A549 (cell line): ENCODE measurements around the gene RERE. TPM values are rescaled to one million over a fixed set of nuclear protein-coding genes. Genes with fewer than 3 reads are reported as not detected.

Source experiments
- ATAC-seq, 2 experiments: fragments of 200-7000 bp in 1 of 2; fragments of >200 bp in 1 of 2; cut with Nextera tagmentation in 1 of 2; cut with Tn5 transposase in 1 of 2; 3 replicates each; pipeline versions ENCODE4 v1.8.0 to v1.9.1; 2018 to 2020; ENCODE audit warnings: mild to moderate bottlenecking in 1 of 2, moderate library complexity in 1 of 2
- CTCF ChIA-PET: fragments of 300-600 bp; sonication (Branson Sonifier 250); formaldehyde crosslinking; extraction: SDS; loops from one replicate; lab custom pipeline; 2021; ENCODE audit warnings: antibody characterized with exemption, inconsistent platforms; lab: Yijun Ruan, JAX
- POLR2A ChIA-PET: fragments of 350-600 bp; formaldehyde crosslinking; extraction: SDS; loops from one replicate; lab custom pipeline; 2021; ENCODE audit warnings: antibody characterized with exemption, inconsistent platforms; lab: Yijun Ruan, JAX
- DNase-seq, 2 experiments: peaks; one replicate each; pipeline versions ENCODE4 v3.0.0 to v3.0.0-alpha.2; 2011 to 2016; ENCODE audit warnings: low read depth in 1 of 2, low spot score in 1 of 2
- FAIRE-seq: peaks from 2 replicates; lab custom pipeline; 2011; peaks lifted over from hg19 to GRCh38; lab: Jason Lieb, UNC
- H3K27ac ChIP-seq, 2 experiments: fragments of >200 bp; sonication (Bioruptor Twin); formaldehyde crosslinking; 3 replicates each; pipeline ENCODE4 v1.5.1; 2016 to 2017
- H3K4me1 ChIP-seq: fragments of >200 bp; sonication (Bioruptor Twin); formaldehyde crosslinking; 3 replicates; pipeline ENCODE4 v1.6.1; 2016
- H3K4me2 ChIP-seq: fragments of >200 bp; sonication (Bioruptor Twin); formaldehyde crosslinking; 3 replicates; pipeline ENCODE4 v1.6.1; 2016
- H3K4me3 ChIP-seq: fragments of >200 bp; sonication (Bioruptor Twin); formaldehyde crosslinking; 3 replicates; pipeline ENCODE4 v1.5.1; 2016
- H3K9me3 ChIP-seq: fragments of >200 bp; sonication (Bioruptor Twin); formaldehyde crosslinking; 3 replicates; pipeline ENCODE4 v1.6.1; 2016
- CBX8 ChIP-seq: fragments of 200-600 bp; sonication (generic); IDR thresholded peaks from 2 replicates; pipeline ENCODE4 v1.6.1; 2016
- CHD2 ChIP-seq: fragments of 150-350 bp; IDR thresholded peaks from 2 replicates; pipeline ENCODE4 v1.6.1; 2014; ENCODE audit warnings: low read length; ENCODE audit not compliant: partially characterized antibody
- CTCF ChIP-seq: fragments of >200 bp; sonication (Bioruptor Twin); formaldehyde crosslinking; IDR thresholded peaks from 3 replicates; pipeline ENCODE4 v1.5.1; 2016
- EHMT2 ChIP-seq: fragments of 200-600 bp; sonication (generic); IDR thresholded peaks from 2 replicates; pipeline ENCODE4 v1.6.1; 2016; ENCODE audit warnings: antibody characterized with exemption, low read depth, mild to moderate bottlenecking, moderate library complexity
- ESRRA ChIP-seq: fragments of 150-350 bp; IDR thresholded peaks from 2 replicates; pipeline ENCODE4 v1.6.1; 2014; ENCODE audit warnings: mild to moderate bottlenecking, low read length, borderline replicate concordance
- FOSB ChIP-seq: fragments of 250-450 bp; sonication (Bioruptor Pico); IDR thresholded peaks from 2 replicates; pipeline ENCODE4 v1.5.0; 2020; ENCODE audit warnings: mild to moderate bottlenecking, moderate library complexity
- FOXS1 ChIP-seq: fragments of 250-450 bp; sonication (Bioruptor Pico); IDR thresholded peaks from 2 replicates; pipeline ENCODE4 v1.5.0; 2020; ENCODE audit warnings: mild to moderate bottlenecking, moderate library complexity
- HDAC2 ChIP-seq: fragments of 200-600 bp; sonication (generic); IDR thresholded peaks from 2 replicates; pipeline ENCODE4 v1.6.1; 2016
- HOXB13 ChIP-seq: fragments of 250-450 bp; sonication (Bioruptor Pico); IDR thresholded peaks from 2 replicates; pipeline ENCODE4 v1.5.0; 2020; ENCODE audit warnings: low read depth, mild to moderate bottlenecking, moderate library complexity
- MYC ChIP-seq: IDR thresholded peaks from 2 replicates; pipeline ENCODE4 v1.6.1; 2012; ENCODE audit warnings: mild to moderate bottlenecking, inconsistent platforms, low read length, improper control_type of control experiment, borderline replicate concordance
- NR3C1 ChIP-seq: fragments of >200 bp; sonication (Bioruptor Twin); formaldehyde crosslinking; IDR thresholded peaks from 3 replicates; pipeline ENCODE4 v1.6.1; 2017
- RCOR1 ChIP-seq: fragments of 150-350 bp; IDR thresholded peaks from 2 replicates; pipeline ENCODE4 v1.6.1; 2014; ENCODE audit warnings: antibody characterized with exemption, low read length, low read depth
- RFX5 ChIP-seq: fragments of 450-650 bp; IDR thresholded peaks from 2 replicates; pipeline ENCODE4 v1.7.1; 2014; ENCODE audit warnings: antibody characterized with exemption, mild to moderate bottlenecking, moderate library complexity
- ZFP36 ChIP-seq: fragments of 450-650 bp; IDR thresholded peaks from 2 replicates; pipeline ENCODE4 v1.6.1; 2014; ENCODE audit warnings: borderline replicate concordance; ENCODE audit not compliant: partially characterized antibody
- WGBS: methylation state at CpG from one replicate; pipeline ENCODE4 v1.1.6; 2017; ENCODE audit errors: missing lambda C conversion rate; 5-methylcytosine and 5-hydroxymethylcytosine counted together
- polyA plus RNA-seq, 4 experiments: library from polyadenylated mRNA; depleted of rRNA in 3 of 4; stranded (reverse); fragments of >200 nt; fragmentation: RNase III in 1 of 4; extraction: RNeasy Plus Mini Kit Qiagen cat#74134 plus additional on column Dnase treatment in 1 of 4; gene quantifications; 2 replicates in 3 of 4; 3 replicates in 1 of 4; pipeline ENCODE4 v1.2.3, GENCODE V29; 2011 to 2017

The RERE gene
- polyA plus RNA-seq, 2 of the 4 experiments (the other 2 are of a cell fraction) = 12.6 to 28.6 TPM

DNA sequence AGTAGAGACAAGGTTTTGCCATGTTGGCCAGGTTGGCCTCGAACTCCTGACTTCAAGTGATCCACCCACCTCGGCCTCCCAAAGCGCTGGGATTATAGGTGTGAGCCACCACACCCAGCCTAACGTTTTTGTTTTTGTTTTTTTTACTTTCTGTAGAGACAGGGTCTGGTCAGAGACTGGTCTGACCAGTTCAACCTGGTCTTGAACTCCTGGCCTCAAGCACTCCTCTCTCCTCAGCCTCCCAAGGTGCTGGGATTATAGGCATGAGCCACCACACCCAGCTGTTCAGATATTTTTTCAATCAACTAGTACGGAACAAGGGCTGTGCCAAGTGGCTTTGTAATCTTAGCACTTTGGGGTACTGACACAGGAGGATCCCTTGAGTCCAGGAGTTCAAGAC lies 209.5 kb downstream of the RERE start (continued):
- TF ChIP-seq EHMT2 (no peak), HDAC2 (no peak), RCOR1 (no peak), FOXS1 (CRISPR knock-in tag) (no peak)

- Histone ChIP-seq H3K4me2 (peak overlapping the region; percentile 35; the same call in 1 of the 3 replicates), H3K27ac (no peak overlapping the region; a peak in 1 of 6 replicates), H3K4me3 (no peak overlapping the region), H3K9me3 (no peaks in the 10 kb centered on the region), H3K4me1 (peaks cover 18% of the 10 kb centered on the region; the same call in 2 of the 3 replicates)
- ATAC-seq (peak in 1 of 2 experiments; percentile 40; a peak in 1 of 6 replicates), FAIRE-seq (no peak), DNase-seq (no peak)
- TF ChIP-seq ZFP36 (no peak), CBX8 (no peak)
- ChIA-PET CTCF (interaction anchor here (1.1 to 1.3 kb wide), 3 partner anchors 9 to 44 kb away, joined by 3 to 4 read pairs (median 3); no protein-coding TSS in a partner anchor), POLR2A (no interaction called here)
- 53% methylated on average over 7 of the region's 7 CpGs for WGBS
Measured at GRCh38 chr1:8604041-8604945, 213.1 kb downstream of the RERE start.

- 72% methylated on average over 4 of the region's 4 CpGs for WGBS
- H3K4me3 ChIP-seq = no peak overlapping the region
- FAIRE-seq (no peak), DNase-seq (no peak), ATAC-seq (no peak)
- CTCF ChIA-PET = interaction anchor here (1.1 kb wide), 3 partner anchors 9 to 43 kb away, joined by 3 read pairs; no protein-coding TSS in a partner anchor
- no peaks in the 10 kb centered on the region for H3K9me3 ChIP-seq
- peaks cover 20% of the 10 kb centered on the region for H3K4me1 ChIP-seq
- no peak overlapping the region for H3K4me2 ChIP-seq
- POLR2A ChIA-PET = no interaction called here
- H3K27ac ChIP-seq = no peak overlapping the region
- no peak for TF ChIP-seq RFX5
- TF ChIP-seq, all 56 proteins: peak for 0
Measured at GRCh38 chr1:8603220-8603616, 214.2 kb downstream of the RERE start.

- DNase-seq (no peak), FAIRE-seq (no peak), ATAC-seq (no peak)
- 73% methylated on average over 5 of the region's 5 CpGs for WGBS
- Histone ChIP-seq H3K4me1 (peaks cover 21% of the 10 kb centered on the region), H3K9me3 (no peaks in the 10 kb centered on the region), H3K4me2 (no peak overlapping the region), H3K27ac (no peak overlapping the region), H3K4me3 (no peak overlapping the region)
- POLR2A ChIA-PET = no interaction called here
- TF ChIP-seq HDAC2 (no peak), MYC (no peak), NR3C1 (no peak), CTCF (no peak), CHD2 (no peak), ESRRA (no peak), HOXB13 (CRISPR knock-in tag) (no peak), FOXS1 (CRISPR knock-in tag) (no peak), RFX5 (no peak), FOSB (CRISPR knock-in tag) (no peak)
- CTCF ChIA-PET = interaction anchor here (0.6 to 1.3 kb wide), 7 partner anchors 8 to 550 kb away, joined by 3 read pairs; no protein-coding TSS in a partner anchor
Measured at GRCh38 chr1:8602471-8603219, 214.8 kb downstream of the RERE start.
